Heart right ventricle (tissue), 16 donors: ENCODE measurements around the gene NOG. TPM values are rescaled to one million over a fixed set of nuclear protein-coding genes. Genes with fewer than 3 reads are reported as not detected.

Experiments used
- ATAC-seq, 8 donors: fragments of 200-7000 bp; cut with Tn5 transposase; one replicate each; pipeline ENCODE4 v1.9.1; 2020; ENCODE audit warnings: mild to moderate bottlenecking in 8 of 8, moderate library complexity in 8 of 8, moderate number of reproducible peaks in 1 of 8
- DNase-seq, 2 donors: peaks; one replicate each; pipeline ENCODE4 v3.0.0-alpha.2; 2020
- H3K27ac ChIP-seq, 10 donors: fragments of 200-600 bp; sonication (generic) in 2 of 10; one replicate each; pipeline versions ENCODE4 v1.5.0 to v1.8.0; 2020 to 2022; ENCODE audit warnings: mild to moderate bottlenecking in 3 of 10
- H3K27me3 ChIP-seq, 7 donors: fragments of 200-600 bp; one replicate each; pipeline ENCODE4 v1.8.0; 2021 to 2022; ENCODE audit warnings: mild to moderate bottlenecking in 2 of 7
- H3K36me3 ChIP-seq, 9 donors: fragments of 200-600 bp; sonication (generic) in 1 of 9; one replicate each; pipeline versions ENCODE4 v1.5.0 to v1.8.0; 2020 to 2022; ENCODE audit warnings: mild to moderate bottlenecking in 2 of 9
- H3K4me1 ChIP-seq, 9 donors: fragments of 200-600 bp; sonication (generic) in 1 of 9; one replicate each; pipeline versions ENCODE4 v1.5.0 to v1.8.0; 2020 to 2022; ENCODE audit warnings: mild to moderate bottlenecking in 4 of 9
- H3K4me3 ChIP-seq, 10 donors: fragments of 200-600 bp; sonication (generic) in 2 of 10; one replicate each; pipeline versions ENCODE4 v1.5.0 to v1.8.0; 2020 to 2022; ENCODE audit warnings: mild to moderate bottlenecking in 7 of 10, moderate library complexity in 2 of 10
- H3K9me3 ChIP-seq, 11 donors: fragments of 200-600 bp in 10 of 11; sonication (generic) in 2 of 11; one replicate each; pipeline versions ENCODE4 v1.5.0 to v1.8.0; 2013 to 2022; ENCODE audit warnings: mild to moderate bottlenecking in 2 of 11, control low read depth in 1 of 11, moderate library complexity in 1 of 11
- CTCF ChIP-seq, 9 donors: fragments of 200-600 bp; sonication (generic) in 2 of 9; IDR thresholded peaks; one replicate each; pipeline versions ENCODE4 v1.5.0 to v1.8.0; 2021 to 2022; ENCODE audit warnings: antibody characterized with exemption in 9 of 9, mild to moderate bottlenecking in 5 of 9, moderate library complexity in 1 of 9
- WGBS, 2 donors: extraction: QIAGEN DNeasy Blood & Tissue Kit; methylation state at CpG; one replicate each; pipeline ENCODE4 v1.1.7; 2013; ENCODE audit warnings: inconsistent platforms in 1 of 2; 5-methylcytosine and 5-hydroxymethylcytosine counted together
- intact Hi-C, 10 donors: fragments of 100-400 bp; cut with DNase I; formaldehyde crosslinking; loops; one replicate each; pipeline versions ENCODE4 v1.11.1 to v1.14.2; 2022
- polyA plus RNA-seq, 2 donors: library from polyadenylated mRNA; stranded (reverse); fragments of 200-250 nt; gene quantifications; one replicate each; pipeline ENCODE4 v1.2.3, GENCODE V29; 2013
- total RNA-seq, 10 donors: library from RNA; stranded (reverse); fragmentation: NEBNext Ultra II Directional in 3 of 10; extraction: Animal tissue kit (Norgen Biotek cat#: 25700) in 3 of 10; gene quantifications; one replicate each; pipeline versions ENCODE4 v1.2.1 to v1.2.4, GENCODE V29; 2021 to 2023
- donor health status: Arrhythmogenic right ventricular cardiomyopathy.
- donor health status: ischemic (EF 13 %, LVEDD 7.1; RV severe dilation, severe dysfunction).
- donor health status: healthy with polysubstance abuse.
- donor health status: DM: no; HTN: yes; CAD: no.
- donor health status: DM: no; HTN: no; CAD: no.
- donor health status: ischemic (EF 25% LVEDD 6.9; RV normal size, moderate dysfunction).
- donor health status: ischemic (EF 25% LVEDD 5.7; RV mildly dilated, moderate dysfunction).
- donor health status: healthy.
- donor health status: DM: yes; HTN: yes; CAD: no.
- donor health status: Ischemic cardiomyopathy.
- donor health status: ischemic (EF 35%, LVEDD 5.7; RV mildly dilated, moderate dysfunction).
- donor health status: nonischemic (EF 11% LVEDD 7.7; RV severe dilation, severe dysfunction).
- donor health status: DM: yes; HTN: yes; CAD: no.
- donor health status: PGD.
- donor health status: ischemic (EF 29% LVEDD 5.4; RV normal size, mild dysfunction).
- donor health status: nonischemic (EF 23%, LVEDD 6.1; RV moderate dilation, normal function).

NOG gene
- total and polyA plus RNA-seq, 12 donors, result 0.11 to 0.48 (median 0.16) TPM; not detected in 1

DNA sequence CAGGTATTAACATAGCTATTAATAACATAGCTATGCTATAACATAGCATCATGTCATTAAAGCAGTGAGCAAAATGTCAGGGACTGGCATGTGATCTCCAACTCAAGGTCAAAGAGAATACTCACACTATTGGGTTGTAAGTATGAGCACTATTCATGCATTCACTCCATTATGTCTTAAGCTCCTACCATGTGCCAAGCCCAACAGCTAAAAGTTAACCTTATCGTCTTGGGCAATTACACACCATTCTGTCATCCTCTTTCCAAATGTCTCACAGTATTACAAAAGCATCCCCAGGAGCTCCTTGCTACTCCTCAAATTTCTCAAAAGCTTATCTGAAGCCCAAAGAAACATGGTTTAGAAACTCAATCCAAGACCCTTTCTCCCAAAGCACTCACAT lies 22.0 kb upstream of the NOG start:
- Histone ChIP-seq H3K27me3 (peaks cover 0 to 14% (median 0%) of the 10 kb centered on the region in 7 donors), H3K4me1 (no peaks in the 10 kb centered on the region), H3K9me3 (no peaks in the 10 kb centered on the region), H3K27ac (no peak overlapping the region), H3K4me3 (no peak overlapping the region), H3K36me3 (no peaks in the 10 kb centered on the region)
- ATAC-seq (no peak), DNase-seq (no peak)
- 79 to 84% methylated on average over 1 of the region's 1 CpG for WGBS, 2 donors
- TF ChIP-seq CTCF (IDR thresholded peaks at IDR 0.05), result no peak
- intact Hi-C loops, result no loop called here

DNA sequence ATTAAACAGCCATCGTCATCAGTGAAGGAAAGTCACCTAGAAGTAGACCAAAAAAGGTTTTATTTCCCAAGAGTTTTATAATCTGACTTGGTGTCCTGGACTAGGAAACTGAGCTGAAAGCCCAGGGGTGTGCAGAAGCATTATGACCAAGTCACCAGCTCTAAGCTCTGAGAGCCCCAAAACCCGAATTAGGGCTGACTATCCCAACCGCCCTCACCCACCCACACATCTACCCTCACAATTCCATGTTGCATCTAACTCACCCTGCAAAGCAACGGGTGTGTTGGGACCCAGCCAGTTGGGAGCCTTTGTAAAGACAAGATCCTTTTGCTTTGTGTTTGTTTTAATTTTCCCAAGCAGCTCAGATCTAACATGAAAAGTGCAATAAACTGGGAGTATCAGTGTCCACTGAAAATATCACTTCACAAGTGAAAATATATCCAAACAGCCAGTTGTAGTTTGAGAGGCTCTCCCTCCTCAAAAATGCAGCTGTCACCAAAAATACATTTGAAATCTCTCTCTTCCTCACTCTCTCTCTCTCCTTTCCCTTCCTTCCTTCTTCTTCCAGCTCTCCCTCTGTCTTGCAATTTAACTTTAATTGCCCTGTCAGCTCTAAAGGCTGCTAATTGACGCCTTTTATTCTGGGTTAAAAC lies 16.2 kb upstream of the NOG start:
- Histone ChIP-seq H3K27ac (no peak overlapping the region), H3K4me1 (peaks cover 0 to 12% (median 0%) of the 10 kb centered on the region in 9 donors), H3K36me3 (no peaks in the 10 kb centered on the region), H3K9me3 (no peaks in the 10 kb centered on the region), H3K27me3 (peaks cover 0 to 21% (median 5%) of the 10 kb centered on the region in 7 donors), H3K4me3 (peak overlapping the region in 2 of 10 donors; percentile 5 to 17)
- DNase-seq (no peak), ATAC-seq (no peak)
- intact Hi-C loops, result no loop called here
- 41 to 47% methylated on average over 5 of the region's 5 CpGs for WGBS, 2 donors
- no peak for TF ChIP-seq CTCF (IDR thresholded peaks at IDR 0.05)

DNA sequence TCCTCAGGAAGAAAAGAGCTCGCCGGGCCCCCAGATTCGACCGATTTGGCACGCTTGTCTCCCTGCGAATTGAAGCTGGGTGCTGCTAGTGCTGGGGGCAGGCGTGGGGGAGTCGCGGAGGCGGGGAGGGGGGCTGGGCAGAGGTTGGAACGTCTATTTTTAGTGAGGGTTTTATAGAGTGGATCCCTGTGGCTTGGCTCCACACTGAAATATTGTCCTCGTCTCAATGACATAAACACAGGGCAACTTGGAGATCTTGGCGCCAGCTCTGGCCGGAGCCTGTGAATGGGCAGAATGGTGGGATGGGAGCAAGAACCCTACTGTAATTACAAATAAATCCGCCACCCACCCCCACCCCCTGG lies 15.7 kb upstream of the NOG start:
- Histone ChIP-seq H3K36me3 (no peaks in the 10 kb centered on the region), H3K27me3 (peaks cover 0 to 21% (median 8%) of the 10 kb centered on the region in 7 donors), H3K4me1 (peaks cover 0 to 12% (median 0%) of the 10 kb centered on the region in 9 donors), H3K9me3 (no peaks in the 10 kb centered on the region), H3K27ac (no peak overlapping the region), H3K4me3 (peak overlapping the region in 2 of 10 donors; percentile 5 to 17)
- TF ChIP-seq CTCF (IDR thresholded peaks at IDR 0.05), result no peak
- ATAC-seq (peak; percentile 46 to 95 (median 82)), DNase-seq (peak; percentile 11 to 20)
- 14 to 15% methylated on average over 15 of the region's 15 CpGs for WGBS, 2 donors
- intact Hi-C loops, result no loop called here

- H3K4me3 ChIP-seq, result no peak overlapping the region
- no peak for ATAC-seq
- no peak overlapping the region for H3K27ac ChIP-seq
- peaks cover 0 to 41% (median 32%) of the 10 kb centered on the region in 7 donors for H3K27me3 ChIP-seq
- peaks cover 0 to 12% (median 0%) of the 10 kb centered on the region in 9 donors for H3K4me1 ChIP-seq
- DNase-seq, result no peak
- H3K36me3 ChIP-seq, result no peaks in the 10 kb centered on the region
- intact Hi-C loops, result loop anchor here in 1 of 10 donors (2.0 kb wide), 1 partner anchor 71 kb away; no protein-coding TSS in a partner anchor
- no peak for TF ChIP-seq CTCF (IDR thresholded peaks at IDR 0.05)
- WGBS, 2 donors, result 76 to 82% methylated on average over 5 of the region's 5 CpGs
- H3K9me3 ChIP-seq, result no peaks in the 10 kb centered on the region
Observed at GRCh38 chr17:56581635-56582627, 11.6 kb upstream of the NOG start.
